GM21717 (cell line): ENCODE results near the gene SKI.

Experiments used
- ATAC-seq: cut with Tn5 transposase; IDR thresholded peaks from one replicate; pipeline ENCODE4 v1.9.1; 2021; ENCODE audit warnings: mild to moderate bottlenecking, moderate library complexity; ENCODE audit not compliant: unreplicated experiment

Gene SKI

DNA sequence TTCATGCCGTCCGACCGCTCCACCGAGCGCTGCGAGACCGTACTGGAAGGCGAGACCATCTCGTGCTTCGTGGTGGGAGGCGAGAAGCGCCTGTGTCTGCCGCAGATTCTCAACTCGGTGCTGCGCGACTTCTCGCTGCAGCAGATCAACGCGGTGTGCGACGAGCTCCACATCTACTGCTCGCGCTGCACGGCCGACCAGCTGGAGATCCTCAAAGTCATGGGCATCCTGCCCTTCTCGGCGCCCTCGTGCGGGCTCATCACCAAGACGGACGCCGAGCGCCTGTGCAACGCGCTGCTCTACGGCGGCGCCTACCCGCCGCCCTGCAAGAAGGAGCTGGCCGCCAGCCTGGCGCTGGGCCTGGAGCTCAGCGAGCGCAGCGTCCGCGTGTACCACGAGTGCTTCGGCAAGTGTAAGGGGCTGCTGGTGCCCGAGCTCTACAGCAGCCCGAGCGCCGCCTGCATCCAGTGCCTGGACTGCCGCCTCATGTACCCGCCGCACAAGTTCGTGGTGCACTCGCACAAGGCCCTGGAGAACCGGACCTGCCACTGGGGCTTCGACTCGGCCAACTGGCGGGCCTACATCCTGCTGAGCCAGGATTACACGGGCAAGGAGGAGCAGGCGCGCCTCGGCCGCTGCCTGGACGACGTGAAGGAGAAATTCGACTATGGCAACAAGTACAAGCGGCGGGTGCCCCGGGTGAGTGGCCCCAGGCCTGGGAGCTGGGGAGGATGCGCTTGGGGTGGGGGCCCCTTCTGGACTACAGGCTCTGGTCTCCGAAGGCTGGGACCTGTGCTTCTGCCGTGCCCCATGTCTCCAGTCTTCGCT, 1.1 kb downstream of the SKI start:
- ATAC-seq = no peak

DNA sequence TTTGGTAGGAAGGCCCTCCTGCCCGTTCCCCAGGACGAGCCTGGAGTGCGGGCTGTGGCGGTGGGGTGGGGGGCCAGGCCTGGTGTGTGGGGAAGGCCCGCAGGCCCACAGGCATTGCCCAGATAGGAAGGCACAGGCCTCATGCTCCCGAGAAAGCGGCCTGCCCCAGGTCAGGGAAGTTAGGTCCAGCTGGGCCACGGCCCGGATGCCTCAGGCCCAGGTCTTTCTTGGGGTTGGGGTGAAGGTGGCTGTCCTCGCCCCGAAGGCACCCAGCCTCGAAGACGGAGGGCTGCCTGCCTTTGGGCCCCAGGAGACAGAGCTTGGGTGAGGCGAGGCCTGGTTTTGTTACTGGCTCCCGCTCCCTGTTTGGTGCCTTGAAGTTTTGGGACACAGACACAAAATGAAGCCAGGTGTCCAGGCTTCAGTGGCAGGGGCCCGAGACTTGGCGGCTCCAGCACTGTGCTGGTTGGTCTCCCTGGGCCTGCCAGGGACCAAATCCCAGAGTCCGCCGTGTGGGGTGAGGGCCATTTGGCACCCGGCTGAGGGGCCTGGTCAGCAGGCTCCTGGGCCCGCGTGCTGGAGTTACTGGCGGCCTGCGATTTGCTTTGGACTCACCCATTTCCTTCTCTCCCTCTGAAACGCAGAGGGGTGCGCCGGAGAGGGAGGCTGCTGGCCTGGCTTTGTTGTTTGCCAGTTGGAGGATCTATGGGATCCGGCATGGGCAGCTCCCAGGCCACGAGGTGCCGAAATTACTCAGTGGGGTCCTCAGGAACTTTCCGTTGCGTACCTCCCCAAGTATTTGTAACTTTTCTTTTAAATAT, 2.0 kb downstream of the SKI start:
- ATAC-seq = no peak

GRCh38 chr1:2230781-2231531, 2.8 kb downstream of the SKI start:
- ATAC-seq = no peak

GRCh38 chr1:2231532-2232254, 3.6 kb downstream of the SKI start:
- no peak for ATAC-seq

GRCh38 chr1:2232255-2232915, 4.3 kb downstream of the SKI start:
- ATAC-seq = no peak

DNA sequence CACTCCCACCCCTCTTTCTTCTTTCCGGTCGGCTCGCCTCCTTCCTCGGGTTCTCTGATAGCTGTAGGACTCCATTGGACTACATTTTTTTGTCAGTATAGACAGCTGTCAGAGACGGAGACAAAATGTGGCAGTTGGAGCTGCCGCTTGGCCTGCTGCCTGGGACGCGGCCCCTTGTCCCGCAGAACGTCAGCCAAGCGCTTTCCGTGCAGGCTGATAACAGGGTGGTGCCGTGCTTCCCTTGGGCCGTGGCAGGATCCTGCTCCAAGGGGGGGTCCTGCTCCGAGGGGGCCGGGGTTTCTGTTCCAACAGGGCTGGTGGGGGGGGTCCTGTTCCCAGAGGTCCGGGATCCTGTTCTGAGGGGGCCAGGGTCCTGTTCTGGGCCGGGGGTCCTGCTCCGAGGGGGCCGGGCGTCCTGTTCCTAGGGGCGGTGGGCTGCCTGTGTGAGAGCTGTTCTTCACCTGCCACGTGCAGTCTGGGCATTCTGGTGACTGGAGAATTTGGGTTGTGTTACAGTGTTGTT, 4.9 kb downstream of the SKI start:
- ATAC-seq = no peak

DNA sequence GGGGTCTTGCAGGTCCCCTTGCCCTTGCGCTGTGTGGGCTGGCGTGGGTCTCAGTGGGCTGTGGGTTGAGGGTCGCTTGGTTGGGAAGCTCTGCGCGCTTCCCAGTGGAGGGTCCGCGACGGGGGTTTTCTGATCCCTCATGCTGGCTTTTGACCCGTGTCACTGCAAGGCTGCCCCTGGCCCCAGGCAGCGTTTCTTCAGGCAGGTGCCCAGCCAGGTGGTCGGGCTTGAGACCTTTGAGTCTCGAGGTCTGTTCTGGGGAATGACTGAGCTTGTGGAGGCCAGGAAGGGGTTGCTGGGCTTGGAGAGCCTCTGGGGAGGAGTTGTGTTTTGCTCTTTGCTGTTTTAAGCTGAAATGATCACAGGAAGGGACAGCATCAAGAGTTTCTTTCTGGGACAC, 5.3 kb downstream of the SKI start:
- ATAC-seq = no peak

DNA sequence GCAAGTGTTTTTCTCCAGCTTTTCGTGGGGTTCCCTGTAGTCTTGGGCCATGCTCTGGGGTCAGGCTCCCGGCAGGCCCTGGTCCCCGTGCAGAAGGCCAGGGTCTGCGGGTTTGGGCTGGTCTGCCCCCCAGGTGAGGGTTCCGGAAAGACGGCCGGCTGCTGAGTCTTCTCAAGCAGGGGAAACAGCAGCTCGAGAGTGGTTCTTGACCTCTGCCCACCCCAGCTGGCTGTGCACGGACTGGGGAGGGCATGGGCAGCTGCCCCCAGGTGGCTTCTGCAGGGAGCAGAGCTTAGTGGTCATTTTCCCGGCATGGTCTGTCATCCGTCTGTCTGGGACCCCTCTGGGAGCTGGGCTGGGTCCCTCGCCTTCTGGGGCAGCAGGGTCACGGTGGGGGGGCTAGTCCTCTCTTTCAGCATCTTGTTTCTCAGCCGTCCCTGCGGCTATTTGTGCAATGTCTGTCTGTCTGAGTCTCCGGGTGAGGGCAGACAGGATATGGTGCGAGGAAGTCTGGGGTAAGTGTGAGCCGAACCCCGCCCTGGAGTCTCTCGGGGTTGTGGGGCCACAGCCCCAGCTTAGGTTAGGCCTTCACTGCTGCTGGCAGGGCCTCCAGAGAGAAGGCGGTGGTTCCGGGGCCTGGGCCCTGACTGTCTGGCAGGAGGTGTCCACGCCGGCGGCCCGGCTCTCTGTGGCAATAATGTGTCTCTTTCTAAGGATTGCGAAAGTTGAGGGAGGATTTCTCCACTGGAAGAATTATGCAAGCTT, 6.1 kb downstream of the SKI start:
- ATAC-seq = no peak

GRCh38 chr1:2234762-2235113, 6.6 kb downstream of the SKI start:
- no peak for ATAC-seq

GRCh38 chr1:2235300-2235998, 7.3 kb downstream of the SKI start:
- ATAC-seq = no peak

DNA sequence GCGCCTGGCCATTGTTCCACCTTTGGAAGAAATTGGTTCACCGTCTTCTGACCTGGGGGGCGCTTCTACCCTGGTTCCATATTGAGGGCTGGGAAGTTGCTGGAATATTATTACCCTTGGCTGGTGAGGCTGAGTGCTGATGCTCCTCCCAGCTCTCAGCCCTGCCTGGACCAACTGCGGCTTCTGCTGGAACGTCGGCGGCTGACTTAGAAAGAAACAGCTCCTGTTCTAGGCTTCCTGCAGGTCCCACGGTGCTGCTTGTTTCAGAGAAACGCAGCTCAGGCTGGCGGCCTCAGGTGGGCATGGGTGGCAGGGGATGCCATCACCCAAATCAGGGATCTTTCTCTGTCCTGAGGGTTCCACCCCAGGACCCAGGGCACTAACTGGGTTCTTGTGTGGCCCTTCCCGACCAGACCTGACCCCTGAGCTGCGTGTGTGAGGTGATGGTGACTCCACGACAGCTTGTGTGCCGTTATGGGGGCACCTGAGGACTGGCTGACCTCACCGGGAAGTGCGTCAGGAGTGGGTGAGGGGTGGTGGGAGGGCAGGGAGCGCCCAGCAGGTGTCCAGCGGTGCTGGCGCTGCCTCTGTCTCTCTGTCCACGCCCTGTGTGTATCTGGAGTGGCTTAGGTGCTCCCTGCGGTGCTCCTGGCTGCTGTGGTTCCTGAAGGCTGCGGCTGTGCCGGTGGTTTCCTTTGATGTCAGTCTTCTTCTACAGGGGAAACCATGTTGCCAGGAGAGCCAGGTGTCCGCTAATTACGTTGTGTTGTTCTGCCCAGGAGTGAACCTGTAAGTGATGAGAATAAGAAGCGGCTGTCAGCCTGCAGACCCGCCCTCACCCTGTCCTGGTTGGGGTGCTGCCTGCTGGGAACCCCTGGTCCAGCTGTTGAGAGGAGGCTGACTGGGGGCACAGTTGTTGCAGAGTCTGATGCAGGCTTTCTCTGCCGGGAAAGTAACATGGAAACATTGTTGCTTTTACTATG, 8.9 kb downstream of the SKI start:
- ATAC-seq = no peak

- ATAC-seq = no peak
Measured at GRCh38 chr1:2237773-2238172, 9.7 kb downstream of the SKI start.

GRCh38 chr1:2238361-2239012, 10.4 kb downstream of the SKI start:
- ATAC-seq = no peak

GRCh38 chr1:2239013-2239370, 10.9 kb downstream of the SKI start:
- no peak for ATAC-seq

DNA sequence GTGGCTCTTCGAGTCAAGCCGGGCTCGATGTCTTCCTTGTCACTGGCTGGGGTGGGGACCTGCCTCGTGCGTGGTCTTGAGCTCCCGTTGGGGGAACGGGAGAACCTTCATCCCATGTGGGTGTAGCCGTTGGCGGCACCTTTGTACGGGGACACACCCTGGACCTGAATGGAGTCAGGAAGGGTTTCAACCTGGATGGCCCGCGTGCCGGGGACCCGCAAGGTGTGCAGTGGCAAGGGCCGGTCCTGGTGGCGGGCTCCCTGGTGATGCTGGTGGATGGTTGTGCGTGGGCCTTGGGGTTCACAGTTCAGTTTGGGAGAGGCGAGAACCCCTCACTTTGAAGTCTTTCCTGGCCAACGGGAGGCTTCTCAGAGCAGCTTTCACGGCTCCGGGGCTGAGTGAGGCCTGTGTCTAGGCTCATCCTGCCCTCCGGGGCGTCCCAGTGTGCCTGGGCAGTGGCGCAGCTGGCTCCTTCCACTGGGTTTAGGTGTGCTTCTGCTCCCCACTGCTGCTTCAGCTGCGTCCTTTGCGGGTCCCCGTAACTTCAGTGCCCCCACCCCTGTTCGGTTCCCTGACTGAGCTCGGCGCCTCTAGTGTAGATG, 11.4 kb downstream of the SKI start:
- no peak for ATAC-seq

GRCh38 chr1:2240270-2241156, 12.4 kb downstream of the SKI start:
- ATAC-seq = no peak
